Measurements from ENCODE around the gene SORCS2.

Gene SORCS2

DNA sequence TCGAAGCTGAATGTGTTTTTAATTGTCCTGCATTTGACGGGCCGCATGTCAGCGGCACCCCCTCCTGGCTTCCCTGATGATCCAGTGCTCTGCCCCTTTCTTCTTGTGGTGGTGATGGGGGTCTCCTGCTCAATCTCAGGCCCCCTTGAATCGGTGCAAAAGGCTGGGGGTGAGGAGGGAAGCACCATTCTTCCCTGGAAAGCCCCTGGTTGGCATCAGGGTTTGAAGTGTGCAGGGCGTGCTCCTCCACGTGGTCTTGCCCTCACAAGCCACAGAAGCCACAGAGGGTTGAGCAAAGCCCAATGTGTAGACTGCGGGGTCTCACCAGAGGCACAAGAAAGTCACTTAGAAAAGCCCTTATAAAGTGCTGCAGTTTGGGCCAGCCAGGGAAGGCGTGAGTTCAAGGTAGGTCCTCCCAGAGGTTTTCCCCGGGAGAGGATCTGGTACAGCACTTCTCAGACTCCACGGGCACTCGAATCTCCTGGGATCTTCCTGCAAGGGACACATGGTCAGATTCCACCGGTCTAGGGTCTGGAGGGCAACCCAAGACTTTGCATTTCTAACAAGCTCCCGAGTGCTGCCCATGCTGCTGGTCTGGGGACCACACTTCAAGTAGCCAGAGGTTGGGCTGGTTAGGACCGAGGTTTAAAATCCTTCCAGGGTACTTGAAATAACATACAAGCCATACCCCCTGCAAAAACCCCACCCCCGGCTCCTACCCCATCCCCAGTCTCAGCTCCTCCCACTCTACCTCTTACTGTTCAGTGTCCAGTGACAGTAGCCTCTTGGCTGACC lies 207.3 kb downstream of the SORCS2 start:
- in situ Hi-C loops (cut with MboI; ENCODE audit: low sequenced_read_pairs) = no loop called here

DNA sequence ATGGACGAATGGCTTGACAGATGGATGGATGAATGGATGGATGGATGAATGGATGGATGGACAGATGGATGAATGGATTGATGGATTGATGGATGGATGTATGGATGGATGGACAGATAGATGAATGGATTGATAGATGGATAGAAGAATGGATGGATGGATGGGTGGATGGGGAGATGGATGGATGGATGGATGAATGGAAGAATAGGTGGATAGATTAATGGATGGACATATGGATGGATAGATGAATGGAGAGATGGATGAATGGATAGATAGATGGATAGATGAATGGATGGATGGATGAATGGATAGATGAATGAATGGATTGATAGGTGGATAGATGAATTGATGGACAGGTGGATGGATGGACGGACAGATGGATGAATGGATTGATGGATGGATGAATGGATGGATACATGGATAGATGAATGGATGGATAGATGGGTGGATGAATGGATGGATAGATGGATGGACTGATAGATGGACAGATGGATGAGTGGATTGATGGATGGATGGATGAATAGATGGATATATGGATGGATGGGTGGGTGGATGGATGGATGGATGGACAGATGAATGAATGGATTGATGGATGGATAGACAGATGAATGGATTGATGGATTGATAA lies 208.4 kb downstream of the SORCS2 start:
- in situ Hi-C loops (cut with MboI; ENCODE audit: low sequenced_read_pairs) = no loop called here

DNA sequence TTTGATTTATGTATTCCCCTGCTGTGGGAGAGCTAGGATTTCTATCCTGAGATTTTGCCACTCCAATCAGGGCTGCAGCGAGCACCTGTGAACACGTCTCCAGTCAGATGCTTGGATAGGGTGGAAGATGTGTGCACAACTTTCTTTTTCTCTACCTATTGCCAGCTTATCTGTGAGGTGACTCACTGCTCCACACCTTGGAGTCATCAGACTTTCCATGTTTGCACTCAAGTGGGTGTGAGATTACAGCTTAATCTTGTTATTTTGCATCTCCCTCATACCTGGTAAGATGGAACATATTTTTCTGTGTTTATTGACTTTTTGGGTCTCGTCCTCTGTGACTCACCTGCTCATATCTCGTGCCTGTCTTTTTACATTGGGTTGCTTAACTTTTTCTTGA lies 210.2 kb downstream of the SORCS2 start:
- in situ Hi-C loops (cut with MboI; ENCODE audit: low sequenced_read_pairs) = no loop called here

DNA sequence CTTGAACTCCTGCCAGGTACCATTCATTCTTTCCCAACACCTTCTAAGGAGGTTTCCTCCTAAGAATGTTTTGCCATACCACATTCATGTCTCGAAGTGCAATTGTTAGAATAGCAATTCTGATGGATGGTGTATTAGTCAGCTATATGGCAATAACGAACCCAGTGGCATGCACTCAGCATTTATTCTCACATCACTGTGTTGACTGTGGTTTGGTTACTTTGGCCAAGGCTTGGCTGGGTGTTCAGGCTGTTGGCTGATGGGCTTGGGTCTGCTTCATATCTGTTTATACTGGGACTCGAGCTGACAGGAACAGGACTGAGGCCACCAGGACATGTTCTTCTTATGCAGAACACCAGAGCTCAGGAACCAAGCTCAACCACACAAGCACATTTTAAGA lies 210.7 kb downstream of the SORCS2 start:
- in situ Hi-C loops (cut with MboI; ENCODE audit: low sequenced_read_pairs) = no loop called here

DNA sequence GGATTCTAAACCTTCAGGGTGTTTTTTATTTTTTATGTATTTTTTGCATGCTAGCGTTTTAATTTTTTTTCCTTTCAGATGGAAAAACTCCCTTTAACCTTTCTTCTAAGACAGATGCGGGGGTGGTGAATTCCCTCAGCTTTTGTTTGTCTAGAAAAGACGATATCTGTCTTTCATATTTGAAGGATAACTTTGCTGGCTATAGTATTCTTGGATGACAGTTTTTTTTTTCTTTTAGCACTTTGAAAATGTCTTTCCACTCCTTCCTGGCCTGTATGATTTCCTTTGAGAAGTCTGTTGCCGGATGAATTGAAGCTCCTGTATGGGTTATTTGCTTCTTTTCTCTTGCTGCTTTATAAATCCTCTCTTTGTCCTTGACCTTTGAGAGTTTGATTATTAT lies 215.8 kb downstream of the SORCS2 start:
- in situ Hi-C loops (cut with MboI; ENCODE audit: low sequenced_read_pairs) = no loop called here

DNA sequence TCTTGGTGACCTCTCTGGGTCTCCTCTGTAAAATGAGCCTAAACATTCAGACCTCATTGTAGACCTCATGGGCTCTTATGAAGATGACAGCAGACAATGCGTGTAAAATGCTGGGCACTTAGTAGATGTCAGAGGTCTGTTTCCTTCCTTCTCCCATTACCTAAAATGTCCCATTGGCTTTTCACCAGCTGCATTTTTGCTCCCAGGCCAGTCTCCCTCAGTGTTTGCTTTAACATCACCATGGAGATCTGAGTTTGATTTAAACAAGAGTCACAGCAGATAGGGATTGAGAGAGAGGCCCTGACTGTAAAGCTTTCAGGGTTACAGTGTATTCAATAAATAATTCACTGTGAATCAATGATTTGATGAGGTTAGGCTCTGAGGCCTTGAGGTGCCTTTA lies 218.1 kb downstream of the SORCS2 start:
- in situ Hi-C loops (cut with MboI; ENCODE audit: low sequenced_read_pairs) = no loop called here

DNA sequence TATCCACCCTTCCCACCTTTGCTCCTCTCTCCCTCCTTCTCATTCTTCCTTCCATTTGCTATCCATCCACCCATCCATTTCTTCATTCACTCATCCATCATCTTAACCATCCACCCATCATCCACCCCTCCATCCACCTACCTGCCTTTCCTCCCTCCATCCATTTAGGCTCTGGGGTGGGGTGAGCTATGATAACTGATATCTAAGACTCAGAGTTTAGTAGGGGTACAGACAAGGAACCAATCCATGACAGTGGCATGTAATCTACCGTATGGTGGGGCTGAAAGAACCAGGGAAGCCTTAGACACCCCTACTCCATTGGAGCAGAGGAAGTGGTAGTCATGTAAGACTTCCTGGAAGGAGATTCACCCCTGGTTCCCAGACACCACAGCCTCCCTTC lies 219.2 kb downstream of the SORCS2 start:
- in situ Hi-C loops (cut with MboI; ENCODE audit: low sequenced_read_pairs) = no loop called here

DNA sequence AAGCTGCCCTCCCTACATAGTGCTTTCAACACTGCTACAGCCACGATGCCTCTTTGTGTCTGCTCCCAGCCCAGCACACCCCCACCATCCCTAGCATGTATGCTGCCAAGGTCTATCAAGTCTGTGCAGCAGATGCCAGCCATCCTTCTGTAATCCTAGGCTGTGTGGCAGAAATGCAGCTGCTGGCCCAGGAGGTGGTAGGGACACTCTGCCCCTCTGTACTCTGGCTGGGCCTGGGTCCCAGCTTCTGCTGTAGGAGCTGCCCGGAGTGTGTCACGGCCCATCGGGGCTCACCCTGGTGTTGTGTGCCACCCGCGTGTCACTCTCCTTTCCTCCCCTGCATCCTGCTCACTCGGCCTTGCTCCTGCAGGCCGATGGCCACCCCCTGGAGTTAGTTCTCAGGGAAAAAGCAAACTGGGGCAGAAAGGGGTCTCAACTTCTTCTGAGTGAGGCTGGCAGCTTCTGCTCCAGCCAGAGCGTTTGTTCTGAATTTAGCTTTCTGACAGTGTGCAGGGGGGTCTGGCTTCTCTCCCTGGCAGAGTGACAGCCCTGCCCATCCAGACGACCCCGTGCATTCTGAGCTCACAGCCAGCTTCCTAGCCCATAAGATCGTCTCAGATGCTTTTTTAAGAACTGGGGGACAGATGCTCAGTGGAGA lies 219.7 kb downstream of the SORCS2 start:
- in situ Hi-C loops (cut with MboI; ENCODE audit: low sequenced_read_pairs) = no loop called here

DNA sequence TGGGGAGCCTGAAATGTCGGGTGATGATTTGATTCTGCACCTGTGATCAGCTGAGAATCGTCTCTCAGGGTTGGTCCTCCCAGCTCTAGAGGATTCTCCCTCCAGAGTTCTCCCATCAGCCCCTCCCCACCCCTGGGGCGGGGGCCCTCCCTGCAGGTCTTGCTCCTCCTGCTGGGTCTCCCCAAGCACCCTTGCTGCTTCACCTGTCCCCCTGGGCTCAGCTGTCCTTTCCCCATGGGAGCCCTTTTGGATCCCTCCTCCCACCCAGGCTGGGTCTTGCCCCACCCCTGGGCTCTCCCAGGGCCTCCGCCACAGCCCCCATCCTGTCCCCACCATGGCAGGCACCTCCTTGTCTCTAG lies 220.2 kb downstream of the SORCS2 start:
- in situ Hi-C loops (cut with MboI; ENCODE audit: low sequenced_read_pairs) = no loop called here

DNA sequence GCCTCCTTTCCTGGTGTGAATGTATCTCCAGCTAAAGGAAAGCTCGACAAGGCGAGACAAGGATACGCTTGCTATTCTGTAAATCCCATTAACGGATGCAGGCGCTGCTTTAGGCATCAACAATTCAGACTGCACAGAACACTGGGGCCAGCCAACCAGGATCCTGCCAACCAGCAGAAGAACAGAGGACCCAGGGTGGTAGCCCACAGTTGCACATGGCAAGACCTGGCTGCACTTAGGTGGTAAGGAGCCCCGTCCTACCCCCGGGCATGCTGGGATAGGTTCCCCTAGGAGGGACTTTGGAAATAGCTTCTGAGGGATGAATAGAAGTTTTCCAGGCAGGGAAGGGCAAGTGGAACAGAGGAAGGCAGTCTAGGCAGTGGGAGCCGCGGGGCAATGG lies 221.7 kb downstream of the SORCS2 start:
- in situ Hi-C loops (cut with MboI; ENCODE audit: low sequenced_read_pairs) = no loop called here

DNA sequence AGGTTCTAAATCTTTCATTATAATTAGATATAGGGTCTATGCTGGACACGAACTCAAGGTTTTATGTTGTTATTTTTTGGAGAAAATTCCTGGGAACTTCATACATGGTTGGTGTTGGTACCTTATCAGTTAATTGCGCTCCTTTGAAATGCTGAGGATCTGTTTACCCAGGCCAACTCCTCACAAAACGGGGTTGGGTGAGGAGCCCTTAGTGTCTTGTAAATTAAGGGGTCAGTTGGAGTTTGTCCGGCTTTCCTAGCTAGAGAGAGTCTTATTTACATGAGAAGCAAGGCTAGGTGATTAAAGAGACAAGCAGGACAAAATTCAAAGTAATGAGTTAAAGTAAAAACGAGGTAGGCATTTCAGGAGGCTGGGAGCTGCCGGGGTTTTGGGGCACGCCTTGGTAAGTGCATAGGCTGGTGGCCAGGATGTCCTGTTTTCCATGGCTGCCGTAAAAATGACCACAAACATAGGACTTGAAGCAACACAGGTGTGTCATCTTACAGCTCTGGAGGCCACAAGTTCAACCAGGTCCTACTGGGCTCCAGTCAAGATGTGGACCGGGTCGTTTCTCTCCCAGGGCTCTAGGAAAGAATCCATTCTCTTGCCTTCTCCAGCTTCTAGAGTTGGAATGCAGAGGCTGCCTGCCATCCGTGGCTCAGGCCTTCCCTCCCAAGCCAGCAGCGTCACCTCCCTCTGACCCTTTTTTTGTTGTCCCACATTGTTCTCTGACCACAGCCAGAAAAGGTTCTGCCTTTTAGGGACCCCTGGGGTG lies 222.6 kb downstream of the SORCS2 start:
- in situ Hi-C loops (cut with MboI; ENCODE audit: low sequenced_read_pairs) = no loop called here

DNA sequence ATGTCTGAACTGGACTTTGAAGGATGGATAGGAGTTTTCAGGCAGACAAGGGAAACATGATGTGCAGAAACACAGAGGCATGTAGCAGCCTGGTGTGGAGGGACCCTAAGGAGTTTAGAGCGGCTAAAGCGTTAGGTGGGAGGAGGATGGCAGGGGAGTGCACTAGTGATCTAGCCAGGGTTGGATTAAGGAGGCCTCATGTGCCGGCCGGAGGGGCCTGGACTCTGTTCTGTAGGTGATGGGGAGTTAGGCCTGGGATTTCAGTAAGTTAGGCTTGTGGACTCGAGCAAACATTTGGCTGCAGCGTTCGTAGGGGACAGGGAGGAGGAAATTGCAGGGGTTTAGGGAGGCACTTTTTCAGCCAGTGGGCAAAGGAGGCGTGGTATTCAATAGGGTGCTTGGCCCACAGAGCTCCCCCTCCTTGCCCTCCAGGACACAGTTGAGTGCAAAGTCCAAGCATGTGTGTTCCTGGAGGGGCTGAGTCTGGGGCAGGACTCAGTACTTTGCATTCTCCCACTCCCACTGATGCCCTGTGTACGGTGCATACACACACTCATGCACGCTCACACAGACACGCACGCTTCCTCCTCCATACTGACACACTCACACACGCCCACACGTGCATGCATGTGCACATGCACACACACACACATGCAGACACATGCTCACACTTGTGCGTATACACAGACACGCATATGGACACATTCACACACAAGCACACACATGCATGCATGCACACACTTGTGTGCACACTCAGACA lies 223.8 kb downstream of the SORCS2 start:
- in situ Hi-C loops (cut with MboI; ENCODE audit: low sequenced_read_pairs) = no loop called here

DNA sequence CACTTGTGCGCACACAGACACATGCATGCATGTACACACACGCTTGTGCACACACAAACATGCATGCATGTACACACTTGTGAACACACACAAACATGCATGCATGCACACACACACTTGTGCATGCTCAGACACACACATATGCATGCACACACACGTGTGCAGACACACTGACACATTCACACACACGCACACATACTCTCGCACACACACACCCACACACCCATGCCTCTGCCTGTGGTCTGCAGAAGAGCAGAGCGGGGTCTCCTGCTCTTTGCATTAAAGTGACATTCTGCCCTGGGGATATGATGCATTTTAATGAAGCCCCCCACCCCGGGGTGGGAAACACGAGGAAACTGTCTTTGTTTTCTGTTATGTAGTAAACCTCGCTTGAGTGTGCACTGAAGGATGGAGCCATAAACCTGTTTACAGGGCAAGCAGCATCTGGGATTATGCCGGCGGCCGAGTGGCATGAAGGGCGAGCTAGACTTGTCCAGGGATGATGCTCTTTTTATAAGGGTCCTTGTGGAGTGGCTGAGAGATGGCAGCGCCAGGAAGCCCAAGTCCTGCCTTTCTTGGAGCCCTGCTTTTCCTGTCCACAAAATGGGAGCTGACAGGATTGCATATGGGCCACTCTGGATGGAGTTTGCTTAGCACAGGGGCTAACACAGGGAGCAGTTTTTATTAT lies 224.6 kb downstream of the SORCS2 start:
- in situ Hi-C loops (cut with MboI; ENCODE audit: low sequenced_read_pairs) = no loop called here

DNA sequence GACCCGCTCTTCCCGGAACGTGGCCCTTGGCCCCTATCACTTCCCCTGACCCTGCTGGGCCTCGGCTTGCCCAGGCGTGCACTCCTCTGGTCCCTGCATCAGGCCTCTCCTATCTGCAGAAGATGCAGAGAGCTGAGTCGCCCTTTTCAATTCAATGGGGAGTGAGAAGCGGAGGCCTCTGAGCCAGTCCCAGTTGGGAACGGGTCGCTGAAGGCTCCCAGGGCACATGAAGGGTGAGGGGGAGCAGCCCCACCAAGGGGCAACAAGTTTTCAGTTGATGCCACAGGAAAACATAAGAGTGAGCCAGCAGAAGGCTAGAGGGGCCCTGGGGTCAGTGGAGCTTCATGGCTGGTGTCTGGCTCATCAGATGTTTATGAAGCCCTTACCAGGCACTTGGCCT lies 225.3 kb downstream of the SORCS2 start:
- in situ Hi-C loops (cut with MboI; ENCODE audit: low sequenced_read_pairs) = no loop called here

DNA sequence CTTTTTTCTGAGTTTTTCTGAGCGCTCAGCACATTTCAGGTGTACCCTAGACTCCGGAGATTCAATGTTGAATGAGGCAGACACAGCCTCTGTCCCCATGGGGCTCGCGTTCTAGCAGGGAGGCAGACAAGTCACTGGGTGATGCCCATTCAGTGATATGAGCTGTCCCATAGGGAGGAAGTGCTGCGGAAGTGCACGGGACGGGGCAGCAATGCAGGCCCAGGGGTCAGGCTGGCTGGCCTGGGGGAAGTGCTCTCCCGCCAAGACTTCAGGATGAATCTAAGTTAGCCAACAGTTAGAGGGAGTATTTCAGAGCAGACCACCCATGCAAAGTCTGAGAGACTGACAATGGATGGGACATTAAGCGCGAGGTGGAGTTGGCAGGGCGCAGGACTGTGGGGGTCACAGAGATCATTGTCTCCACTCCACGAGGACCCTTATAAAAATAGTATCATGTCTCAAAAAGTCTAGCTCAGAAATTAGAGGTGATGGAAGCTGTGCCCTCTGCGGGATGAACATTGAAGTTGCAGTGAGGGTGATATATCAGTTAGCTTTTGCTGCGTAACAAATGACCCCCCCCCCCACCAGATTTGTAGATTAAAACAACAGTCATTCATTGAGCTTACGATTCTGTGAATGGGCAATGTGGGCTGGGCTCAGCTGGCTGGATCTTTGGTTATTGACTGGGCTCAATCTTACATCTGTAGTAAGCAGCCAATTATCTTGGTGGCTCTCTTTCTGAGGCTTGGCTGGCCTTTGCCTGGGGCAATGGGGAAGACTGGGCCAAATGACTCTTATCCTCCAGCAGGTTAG lies 226.0 kb downstream of the SORCS2 start:
- in situ Hi-C loops (cut with MboI; ENCODE audit: low sequenced_read_pairs) = no loop called here

DNA sequence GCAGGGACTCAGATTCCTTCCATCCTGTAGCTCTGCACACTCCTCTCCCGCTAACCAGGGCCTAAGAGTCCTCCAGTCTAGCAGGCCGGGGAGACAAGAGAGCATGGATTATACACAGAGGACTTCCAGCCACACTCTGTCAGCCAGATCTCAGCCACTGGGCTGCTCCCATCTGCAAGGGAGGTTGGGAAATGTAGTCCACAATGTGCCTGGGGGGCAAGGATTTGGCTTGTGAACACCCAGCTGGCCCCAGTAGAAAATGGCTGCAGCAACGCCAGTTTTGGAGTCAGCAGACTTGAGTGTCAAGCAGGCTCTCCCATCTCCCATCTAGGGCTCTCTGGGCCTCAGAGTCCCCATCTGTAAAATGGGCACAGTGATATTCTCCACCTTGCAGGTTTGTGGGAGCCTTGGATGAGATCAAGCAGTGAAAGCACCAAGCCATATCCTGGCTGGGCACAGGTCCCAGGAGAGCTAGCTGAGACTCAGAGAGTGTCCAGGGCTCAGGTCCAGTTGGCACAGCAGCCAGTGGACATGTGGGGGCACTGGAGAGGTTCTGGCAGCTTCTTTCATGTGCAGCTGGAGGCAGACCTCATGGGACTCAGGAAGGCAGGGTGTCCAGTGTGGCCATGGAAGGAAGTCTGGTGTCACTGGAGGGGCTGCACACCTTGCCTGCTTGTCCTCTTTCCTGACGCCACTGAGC lies 227.8 kb downstream of the SORCS2 start:
- in situ Hi-C loops (cut with MboI; ENCODE audit: low sequenced_read_pairs) = no loop called here

DNA sequence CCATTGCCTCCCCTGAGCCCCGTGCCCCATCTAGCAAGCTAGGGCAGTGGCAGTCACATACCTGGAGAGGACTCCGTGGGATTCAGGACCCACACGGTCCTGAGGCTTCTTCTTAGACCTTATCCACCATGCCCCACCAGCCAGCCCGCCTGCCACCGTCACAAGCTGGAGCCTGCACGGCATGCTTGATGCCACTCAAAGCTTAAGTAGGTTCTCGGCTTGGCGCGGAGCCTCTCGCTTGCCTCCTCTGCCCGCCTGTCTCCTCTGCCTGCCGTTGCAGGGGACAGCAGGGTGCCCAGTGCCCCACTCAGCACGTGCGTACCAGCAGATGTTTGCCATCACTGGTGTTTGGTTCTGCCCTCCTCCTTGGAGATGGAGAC lies 228.3 kb downstream of the SORCS2 start:
- in situ Hi-C loops (cut with MboI; ENCODE audit: low sequenced_read_pairs) = no loop called here

DNA sequence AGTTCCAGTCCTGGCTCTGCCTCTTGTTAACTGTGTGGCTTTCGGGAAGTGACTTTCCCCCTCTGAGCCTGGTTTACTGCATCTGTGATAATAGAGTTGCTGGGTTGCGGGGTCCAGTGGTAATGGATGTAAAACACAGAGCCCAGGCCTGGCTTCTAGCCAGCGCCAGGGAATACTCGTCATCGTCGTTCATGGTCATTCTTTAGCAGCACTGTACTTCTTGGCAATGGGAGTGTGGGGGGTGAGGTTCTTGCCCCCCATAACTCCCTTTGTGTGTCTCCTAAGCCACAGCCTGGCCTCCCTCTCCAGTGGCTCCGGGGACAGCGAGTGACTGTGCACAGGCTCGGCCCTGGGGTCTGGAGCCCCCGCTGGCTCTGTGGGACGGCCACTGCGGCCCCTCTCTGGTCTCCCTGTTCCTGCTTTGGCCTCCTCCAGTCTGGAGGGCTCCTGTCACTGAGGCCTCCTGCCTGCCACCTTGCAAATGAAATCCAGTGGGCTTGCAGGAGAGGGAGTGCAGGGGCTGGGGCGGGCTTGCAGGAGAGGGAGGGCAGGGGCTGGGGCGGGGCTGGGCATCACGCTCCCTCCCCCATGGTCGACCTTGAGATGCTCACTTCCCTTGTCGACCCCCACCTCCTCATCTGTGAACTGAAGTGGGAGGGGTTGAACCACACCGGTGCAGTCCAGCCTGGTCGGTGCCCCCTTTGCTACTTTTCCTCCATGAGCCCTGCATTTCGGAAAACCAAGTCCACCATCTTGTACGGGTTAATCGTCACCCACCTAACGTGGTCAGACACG lies 229.2 kb downstream of the SORCS2 start:
- in situ Hi-C loops (cut with MboI; ENCODE audit: low sequenced_read_pairs) = no loop called here
